GM12891 (cell line): ENCODE data around the gene HMGB1.

Experiments used
- POLR2A ChIP-seq: IDR thresholded peaks from 2 replicates; pipeline ENCODE4 v1.6.1; 2011; ENCODE audit warnings: low read depth, low read length, control low read depth
- POU2F2 ChIP-seq: IDR thresholded peaks from 2 replicates; pipeline ENCODE4 v1.6.1; 2011; ENCODE audit warnings: low read depth, mild to moderate bottlenecking, control low read depth, low read length, moderate library complexity
- SPI1 ChIP-seq: IDR thresholded peaks from 2 replicates; pipeline ENCODE4 v1.6.1; 2011; ENCODE audit warnings: low read depth, low read length, control low read depth
- TAF1 ChIP-seq: IDR thresholded peaks from 2 replicates; pipeline ENCODE4 v1.6.1; 2011; ENCODE audit warnings: low read depth, low read length, control low read depth

GRCh38 chr13:30406779-30407416, 58.8 kb downstream of the HMGB1 start:
- TF ChIP-seq TAF1 (no peak), SPI1 (no peak), POLR2A (no peak), POU2F2 (no peak)
